Stimulated activated CD8-positive, alpha-beta memory T cell treated with anti-CD3 and anti-CD28 coated beads, Interleukin-15, amount 100 ng/mL, for 4 hours (primary cell): ENCODE results near the gene CCDC24.

Experiments
- DNase-seq, 2 donors: peaks; one replicate each; pipeline ENCODE4 v3.0.0-alpha.2; 2020; ENCODE audit warnings: low read depth in 2 of 2

Gene CCDC24

DNA sequence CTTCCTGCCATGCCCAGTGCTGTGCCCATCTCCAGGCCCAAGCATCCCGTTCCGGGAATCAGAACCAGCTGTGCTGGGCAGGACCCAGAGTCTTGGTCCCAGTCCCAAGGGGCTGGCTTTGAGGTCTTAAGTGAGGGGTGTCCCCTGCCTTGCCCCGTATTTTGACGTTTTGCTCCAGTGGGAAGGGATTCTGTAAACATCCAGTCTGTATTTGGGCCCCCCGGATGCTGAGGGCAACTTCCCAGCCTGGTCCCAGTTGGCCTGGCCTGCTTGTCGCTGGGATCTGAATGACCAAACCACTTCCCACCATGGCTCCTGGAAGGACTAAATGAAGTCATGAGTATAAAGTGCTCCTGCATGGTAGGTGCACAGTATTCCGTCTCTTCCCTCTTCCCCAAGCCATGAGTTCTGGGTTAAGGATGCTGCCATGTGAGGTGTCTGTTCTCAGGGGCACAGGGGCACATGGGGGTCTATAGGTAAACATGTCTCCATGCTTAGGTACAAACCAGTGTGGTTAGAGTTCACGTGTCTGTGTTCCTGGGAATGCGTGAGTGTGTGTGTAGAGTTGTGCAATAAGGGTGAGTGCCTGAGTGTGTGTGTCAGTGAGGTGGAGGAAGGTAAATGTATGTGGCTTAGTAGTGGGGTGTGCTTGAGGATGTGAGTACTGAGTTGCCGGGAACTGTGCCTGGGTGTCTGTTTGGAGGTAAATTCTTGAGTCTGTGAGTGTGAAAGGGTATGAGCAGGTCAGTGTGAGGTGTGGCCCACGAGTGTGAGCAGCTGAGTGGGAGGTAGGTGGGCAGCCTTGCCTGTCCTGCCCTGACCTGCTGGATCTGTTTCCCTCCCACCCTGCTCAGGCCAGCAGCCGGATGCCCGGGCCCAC is 10.9 kb upstream of the CCDC24 start:
- no peak for DNase-seq

DNA sequence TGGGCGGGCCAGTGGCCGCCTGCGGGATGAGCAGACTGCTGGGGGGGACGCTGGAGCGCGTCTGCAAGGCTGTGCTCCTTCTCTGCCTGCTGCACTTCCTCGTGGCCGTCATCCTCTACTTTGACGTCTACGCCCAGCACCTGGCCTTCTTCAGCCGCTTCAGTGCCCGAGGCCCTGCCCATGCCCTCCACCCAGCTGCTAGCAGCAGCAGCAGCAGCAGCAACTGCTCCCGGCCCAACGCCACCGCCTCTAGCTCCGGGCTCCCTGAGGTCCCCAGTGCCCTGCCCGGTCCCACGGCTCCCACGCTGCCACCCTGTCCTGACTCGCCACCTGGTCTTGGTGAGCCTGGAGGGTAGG is 10.3 kb upstream of the CCDC24 start:
- DNase-seq = no peak

DNA sequence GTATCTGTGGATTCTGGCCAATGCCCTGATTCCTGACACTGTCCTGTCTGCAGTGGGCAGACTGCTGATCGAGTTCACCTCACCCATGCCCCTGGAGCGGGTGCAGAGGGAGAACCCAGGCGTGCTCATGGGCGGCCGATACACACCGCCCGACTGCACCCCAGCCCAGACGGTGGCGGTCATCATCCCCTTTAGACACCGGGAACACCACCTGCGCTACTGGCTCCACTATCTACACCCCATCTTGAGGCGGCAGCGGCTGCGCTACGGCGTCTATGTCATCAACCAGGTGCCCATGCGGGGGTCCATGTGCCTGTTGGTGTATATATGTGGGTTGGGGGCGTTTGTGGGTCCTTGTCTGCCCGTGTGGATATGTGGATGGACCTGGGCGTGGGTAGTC is 9.8 kb upstream of the CCDC24 start:
- no peak for DNase-seq

DNA sequence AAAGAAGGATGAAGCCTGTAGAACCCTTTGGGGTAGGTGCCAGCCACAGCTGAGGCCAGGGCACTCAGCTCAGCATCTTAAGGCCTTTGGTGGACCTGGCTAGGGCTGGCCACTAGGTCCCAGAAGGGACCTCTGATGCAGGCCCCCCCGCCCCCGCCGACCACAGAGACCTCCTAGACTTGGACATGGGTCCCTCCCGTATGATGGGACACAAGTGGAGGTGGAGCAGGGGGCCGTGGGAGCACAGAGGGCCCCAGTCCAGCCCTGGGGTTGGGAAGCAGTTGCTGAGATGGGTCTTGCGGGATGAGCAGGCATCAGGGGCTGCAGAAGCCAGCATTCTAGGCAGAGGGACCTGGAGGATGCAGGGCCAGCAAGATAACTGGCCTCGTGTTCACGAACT is 9.2 kb upstream of the CCDC24 start:
- DNase-seq = no peak

DNA sequence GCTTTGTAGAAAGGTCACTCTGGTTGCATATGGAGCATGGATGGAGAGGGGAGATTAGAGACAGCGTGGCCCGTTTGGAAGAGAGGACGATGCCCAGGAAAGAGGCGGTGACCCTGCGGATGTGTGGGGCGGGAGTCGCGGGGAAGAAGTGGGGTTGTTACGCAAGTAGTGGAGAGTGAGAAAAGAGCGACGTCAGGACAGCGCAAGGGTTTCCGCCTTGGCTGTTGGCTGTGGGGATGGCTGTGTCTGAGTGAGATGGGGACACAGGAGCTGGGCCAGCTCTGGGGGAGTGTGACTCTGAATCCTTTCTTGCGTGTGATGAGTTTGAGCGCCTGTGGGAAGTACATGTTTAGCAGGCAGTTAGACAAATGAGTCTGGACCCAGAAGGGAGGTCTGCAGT is 8.6 kb upstream of the CCDC24 start:
- DNase-seq = no peak

DNA sequence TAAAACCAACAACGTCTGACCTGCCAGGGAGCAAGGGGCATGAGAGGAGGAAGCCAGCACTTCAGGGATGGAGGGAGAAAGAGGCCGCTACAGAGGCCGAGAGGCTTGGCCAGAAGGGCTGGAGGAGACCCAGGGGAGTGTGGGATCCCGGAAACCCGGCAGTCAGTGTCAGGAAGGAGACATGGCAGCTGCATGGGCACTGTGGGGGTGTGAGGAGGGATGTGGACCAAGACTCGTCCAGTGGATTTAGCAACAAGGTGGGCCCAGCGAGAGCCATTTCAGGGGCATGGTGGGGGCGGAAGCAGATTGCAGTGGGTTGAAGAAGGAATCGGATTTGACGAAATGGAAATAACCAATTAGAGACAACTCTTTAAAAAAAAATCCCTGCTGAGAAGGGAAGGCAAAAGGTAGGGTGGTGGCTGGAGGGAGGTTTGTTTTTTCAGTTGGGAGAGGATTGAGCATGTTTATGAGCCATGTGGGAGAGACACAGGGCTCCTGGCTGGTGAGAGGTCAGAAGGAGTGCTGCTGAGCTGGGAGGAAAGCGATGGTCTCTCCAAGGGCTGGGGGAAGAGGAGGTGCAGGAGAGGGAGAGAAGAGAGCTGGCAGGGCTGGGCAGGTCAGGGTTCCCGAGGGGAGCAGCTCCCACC is 8.0 kb upstream of the CCDC24 start:
- no peak for DNase-seq

DNA sequence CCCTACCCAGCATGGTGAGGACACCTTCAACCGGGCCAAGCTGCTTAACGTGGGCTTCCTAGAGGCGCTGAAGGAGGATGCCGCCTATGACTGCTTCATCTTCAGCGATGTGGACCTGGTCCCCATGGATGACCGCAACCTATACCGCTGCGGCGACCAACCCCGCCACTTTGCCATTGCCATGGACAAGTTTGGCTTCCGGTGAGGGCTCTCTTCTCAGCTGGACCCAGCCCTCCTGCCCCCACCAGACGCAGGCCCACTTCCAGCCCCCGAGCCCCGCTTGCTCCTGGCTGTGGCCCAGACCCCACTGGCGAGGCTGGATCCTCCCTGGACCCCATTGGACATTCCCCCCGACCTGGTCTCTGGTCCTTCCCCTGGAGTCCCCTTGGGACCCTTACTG is 6.5 kb upstream of the CCDC24 start:
- no peak for DNase-seq

DNA sequence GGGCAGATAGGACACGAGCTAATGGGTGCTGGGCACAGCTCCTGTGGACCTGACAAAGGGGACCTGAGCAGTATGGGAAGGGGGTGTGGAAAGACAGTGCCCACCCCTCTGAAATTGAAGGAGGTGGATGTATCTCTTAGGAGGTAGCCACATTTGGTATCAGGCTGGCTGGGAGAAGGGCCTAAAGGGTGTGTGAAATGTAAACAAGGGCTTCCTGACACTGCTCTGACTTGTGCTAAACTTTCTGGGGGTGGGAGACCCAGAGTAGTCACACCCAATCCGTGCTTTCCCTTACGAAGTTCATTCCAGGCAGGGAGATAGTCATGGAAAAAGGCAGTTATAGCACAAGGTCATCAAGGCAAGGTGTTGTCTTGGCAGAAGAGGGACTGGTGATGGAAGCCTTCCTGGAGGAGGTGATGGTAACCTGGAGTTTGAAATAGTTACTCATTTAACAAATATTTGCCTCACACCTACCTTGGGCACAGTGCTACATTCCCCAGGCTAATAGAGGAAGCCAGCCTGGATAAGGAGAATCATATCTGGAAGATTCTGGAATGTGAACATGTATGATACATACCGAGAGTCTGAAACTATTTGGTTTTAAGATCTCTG is 5.3 kb upstream of the CCDC24 start:
- DNase-seq = no peak

DNA sequence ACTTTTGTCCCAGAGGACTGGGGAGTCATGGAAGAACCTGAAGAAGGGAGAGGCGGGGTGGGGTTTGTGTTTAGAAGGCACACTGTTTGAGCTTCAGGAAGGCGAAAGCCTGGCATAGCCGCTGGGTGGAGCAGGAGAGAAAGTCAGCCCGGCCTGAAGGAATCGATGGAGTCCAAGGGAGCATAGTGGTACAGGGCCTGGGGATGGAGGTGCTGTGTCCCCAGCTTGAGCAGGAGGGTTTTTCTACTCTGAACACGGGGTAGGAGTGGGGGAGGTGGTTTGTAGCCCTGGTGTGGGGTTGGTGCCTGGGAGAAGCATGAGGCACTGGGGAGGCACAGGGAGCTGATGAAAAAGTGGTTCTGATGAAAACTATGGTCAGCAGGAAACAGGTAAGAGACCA is 4.7 kb upstream of the CCDC24 start:
- DNase-seq = no peak

DNA sequence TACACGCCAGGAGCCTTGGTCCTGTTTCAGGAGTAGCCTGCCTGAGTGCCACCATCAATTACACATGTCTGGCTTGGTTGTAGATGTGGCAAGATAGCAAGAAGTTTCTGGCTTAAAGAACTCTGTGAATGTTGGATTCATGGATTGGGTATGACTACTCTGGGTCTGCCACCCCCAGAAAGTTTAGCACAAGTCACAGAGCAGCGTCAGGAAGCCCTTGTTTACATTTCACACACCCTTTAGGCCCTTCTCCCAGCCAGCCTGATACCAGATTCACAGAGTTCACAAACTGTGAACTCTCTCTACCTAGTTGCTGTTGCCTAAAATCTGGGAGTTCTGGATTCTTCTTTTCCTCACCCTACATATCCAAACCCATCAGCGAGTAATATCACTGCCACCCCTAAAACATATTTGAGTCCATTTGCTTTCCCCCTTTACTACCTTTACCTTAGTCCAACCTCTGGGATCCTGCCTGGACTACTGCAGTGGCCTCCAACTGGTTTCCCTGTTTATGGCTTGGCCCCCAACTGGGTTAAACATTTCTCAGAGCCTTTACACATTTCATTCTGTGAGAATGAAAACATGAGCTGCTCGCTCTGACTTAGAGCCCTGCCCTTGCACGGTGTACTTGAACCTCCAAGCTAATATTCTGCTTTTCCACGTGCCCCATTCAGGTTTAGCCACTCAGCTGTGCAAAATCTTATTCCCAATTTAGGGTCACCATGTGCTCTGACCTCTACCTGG is 4.1 kb upstream of the CCDC24 start:
- no peak for DNase-seq

DNA sequence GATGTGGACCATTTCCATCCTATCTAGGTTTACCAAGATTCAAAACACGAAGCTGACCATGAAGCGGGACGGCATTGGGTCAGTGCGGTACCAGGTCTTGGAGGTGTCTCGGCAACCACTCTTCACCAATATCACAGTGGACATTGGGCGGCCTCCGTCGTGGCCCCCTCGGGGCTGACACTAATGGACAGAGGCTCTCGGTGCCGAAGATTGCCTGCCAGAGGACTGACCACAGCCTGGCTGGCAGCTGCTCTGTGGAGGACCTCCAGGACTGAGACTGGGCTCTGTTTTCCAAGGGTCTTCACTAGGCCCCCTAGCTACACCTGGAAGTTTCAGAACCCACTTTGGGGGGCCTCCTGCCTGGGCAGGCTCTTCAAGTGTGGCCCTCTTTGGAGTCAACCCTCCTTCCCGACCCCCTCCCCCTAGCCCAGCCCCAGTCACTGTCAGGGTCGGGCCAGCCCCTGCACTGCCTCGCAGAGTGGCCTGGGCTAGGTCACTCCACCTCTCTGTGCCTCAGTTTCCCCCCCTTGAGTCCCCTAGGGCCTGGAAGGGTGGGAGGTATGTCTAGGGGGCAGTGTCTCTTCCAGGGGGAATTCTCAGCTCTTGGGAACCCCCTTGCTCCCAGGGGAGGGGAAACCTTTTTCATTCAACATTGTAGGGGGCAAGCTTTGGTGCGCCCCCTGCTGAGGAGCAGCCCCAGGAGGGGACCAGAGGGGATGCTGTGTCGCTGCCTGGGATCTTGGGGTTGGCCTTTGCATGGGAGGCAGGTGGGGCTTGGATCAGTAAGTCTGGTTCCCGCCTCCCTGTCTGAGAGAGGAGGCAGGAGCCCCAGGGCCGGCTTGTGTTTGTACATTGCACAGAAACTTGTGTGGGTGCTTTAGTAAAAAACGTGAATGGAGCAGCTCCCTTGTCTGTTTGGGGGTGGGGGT is 864 bp upstream of the CCDC24 start:
- DNase-seq = no peak

DNA sequence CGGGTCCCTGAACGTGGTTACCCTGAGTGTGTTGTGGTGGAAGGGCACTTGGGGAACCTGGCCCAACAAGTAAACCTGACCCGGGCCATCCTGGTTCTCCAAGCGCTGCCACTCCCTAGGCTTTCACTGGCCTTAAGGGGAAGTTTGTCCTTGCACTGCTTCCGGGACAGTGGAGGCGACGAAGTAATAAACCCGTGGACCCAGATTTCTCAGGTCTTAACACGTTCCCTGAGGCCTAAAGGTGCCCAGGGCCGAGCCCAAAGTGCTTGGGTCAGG is 261 bp upstream of the CCDC24 start:
- DNase-seq = no peak

DNA sequence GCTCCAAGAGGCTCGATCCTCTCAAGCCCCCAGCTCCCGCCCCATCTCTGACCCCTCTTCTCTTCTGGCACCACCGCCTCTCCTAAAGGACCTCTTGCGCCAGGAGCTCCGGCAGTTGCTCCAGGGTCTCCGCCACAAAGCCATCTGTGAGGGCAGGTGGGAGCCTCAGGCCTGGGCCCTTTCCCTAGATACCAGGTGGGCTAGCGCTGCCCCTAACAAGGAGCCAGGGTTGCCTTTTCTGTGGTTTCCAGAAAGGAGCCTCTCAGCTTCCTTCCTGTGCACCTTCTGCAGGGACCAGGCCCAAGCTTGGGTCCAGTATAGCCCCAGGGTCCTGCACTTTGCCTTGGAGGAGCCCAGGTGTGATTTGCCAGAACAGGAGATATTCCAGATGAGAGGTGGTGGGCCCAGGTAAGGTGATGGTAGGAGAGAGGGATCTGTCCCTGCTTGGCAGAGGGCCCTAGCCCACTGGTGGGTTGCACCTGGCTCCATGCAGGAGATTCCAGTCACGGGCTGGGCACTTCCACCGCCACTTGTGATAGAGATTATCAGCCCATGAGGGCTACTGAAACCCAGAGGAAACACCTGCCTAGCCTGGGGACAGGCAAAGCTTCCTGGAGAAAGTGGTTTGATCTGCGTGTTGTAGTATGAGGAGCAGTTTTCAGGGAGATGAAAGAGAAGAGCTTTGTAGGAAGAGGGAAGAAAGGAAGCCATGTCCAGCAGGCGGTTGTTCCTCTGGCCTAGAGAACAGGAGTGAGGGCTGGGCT is 1.0 kb downstream of the CCDC24 start:
- no peak for DNase-seq

DNA sequence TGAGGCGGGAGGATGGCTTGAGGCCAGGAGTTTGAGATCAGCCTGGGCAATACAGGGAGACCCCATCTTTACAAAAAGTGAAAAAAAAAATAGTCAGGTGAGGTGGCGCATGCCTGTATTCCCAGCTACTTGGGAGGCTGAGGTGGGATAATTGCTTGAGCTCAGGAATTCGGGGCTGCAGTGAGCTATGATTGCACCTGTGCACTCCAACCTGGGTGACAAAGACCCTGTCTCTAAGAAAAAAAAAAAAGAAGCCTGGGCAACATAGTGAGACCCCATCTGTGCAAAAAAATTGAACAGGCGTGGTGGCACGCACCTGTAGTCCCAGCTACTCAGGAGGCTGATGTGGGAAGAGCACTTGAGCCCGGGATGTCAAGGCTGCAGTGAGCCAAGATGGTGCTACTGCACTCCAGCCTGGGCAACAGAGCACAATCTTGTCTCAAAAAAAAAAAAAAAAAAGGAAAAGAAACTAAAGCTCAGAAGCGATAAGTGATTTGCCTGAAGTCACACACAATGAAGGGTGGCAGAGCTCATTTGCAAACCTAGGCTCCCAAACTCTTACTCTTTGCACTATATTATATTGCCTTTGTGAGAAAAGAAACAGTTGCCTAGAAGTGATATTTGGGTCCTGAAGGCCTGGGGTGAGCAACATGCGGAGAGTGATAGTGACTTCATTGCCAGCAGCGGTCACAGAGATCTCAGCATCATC is 2.0 kb downstream of the CCDC24 start:
- no peak for DNase-seq

DNA sequence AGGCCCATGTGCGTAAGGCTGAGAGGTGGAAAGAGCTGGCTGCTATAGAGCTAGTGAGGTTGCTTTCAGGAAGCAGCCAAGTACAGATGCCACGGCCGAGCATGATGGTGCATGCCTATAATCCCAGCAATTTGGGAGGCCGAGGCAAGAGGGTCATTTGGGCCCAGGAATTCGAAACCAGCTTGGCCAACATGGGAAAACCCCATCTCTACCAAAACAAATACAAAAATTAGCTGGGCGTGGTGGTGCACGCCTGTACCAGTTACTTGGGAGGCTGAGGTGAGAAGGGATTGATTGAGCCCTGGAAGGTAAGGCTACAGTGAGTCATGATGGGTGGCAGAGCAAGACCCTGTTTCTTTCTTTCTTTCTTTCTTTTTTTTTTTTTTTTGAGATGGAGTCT is 2.7 kb downstream of the CCDC24 start:
- no peak for DNase-seq

DNA sequence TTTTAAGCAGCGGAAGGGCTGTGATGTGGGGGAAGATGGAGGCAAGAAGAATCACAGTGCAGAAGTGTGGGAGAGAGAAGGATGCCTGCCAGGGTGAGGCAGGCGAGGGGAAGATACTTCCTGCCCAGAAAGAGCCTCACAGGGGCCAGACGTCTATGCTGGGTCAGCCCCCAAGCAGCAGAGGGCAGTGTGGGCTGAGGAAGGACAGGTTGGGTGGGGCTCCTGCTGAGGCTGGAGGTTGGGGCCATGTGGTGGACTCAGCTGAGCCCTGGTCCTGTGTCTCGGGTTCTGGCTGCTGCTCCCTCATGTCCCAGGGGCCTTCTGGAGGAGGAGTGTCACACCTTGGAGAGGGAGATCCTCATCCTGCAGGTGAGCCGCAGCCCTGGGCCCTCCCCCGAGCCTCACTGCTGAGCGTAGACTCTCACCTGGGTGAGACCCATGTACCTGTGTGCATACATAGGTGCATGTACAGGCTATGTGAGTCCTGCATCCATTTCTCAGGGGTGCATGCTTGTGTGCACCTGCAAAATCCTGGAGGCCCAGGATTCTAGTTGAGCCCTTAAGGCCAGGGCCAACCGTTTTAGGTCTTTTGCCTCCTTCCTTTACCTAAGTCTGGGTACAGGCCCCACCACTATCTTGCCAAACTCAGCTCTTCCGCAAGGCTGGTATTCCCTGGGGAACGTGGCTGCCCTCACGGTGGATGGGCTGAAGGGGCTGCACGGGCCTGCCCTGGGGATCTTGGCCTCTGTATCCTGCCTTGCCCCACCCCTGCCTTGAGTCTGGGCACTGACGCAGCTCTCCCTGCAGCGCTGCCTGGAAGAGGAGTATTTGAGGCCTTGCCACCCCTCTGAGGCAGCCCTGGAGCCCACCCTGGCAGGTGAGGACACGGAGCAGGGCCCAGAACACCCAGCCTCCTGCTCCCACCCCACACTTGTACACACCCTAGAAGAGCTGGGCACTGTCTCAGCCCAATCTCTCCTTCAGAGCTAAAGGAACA is 3.7 kb downstream of the CCDC24 start:
- DNase-seq = no peak

DNA sequence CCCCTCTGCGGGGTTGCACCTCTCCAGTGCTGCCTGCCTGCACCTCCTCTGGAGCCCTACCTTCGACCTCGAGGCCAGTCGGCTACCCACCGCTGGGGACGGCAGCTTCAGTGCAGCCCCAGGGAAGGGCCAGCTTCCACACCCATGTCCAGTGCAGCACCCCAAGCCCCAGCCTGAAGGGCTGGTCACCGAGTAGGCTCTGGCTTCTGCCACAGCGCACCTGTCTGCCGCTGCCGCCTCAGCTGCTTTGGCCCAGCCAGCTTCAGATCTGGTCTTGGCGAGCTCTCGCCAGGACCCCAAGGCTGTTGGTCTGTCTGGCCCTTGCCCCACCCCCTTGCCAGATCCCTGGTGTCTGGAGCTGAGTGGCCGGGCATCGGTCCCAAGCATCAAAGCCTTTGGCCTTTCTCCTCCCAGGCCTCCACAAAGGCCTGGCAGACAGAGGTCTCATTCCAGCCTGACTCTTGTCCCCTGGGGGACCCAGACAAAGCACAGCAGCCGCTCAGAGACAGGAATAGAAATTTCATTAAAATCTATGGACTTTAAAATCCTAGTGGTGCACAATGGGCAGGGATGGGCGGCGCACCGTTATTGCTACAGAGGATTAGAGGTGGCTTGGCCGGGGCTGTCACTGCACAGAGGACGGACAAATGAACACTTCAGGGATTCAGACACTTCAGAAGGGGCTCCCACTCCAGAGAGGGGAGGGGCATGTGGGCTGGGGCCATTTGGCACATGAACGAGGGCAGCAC is 4.8 kb downstream of the CCDC24 start:
- no peak for DNase-seq

DNA sequence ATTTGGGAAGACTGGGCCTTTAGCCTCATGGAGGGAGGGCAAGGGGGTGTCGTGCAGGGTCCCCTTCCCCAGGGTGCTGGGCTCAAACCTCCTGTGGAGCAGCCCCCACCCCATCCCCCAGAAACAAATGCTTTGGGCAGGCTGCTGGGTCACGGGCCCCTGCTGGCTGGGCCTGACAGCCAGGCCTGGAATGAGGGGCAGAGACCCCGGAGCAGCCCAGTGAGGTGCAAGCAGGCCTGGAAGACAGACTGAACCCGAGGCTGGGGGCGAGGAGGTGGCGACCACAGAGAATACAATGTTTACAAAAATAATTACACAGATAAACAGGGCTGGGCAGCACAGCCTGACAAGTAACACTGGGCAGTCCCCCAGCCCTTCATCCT is 5.3 kb downstream of the CCDC24 start:
- DNase-seq = no peak
